GM18873 (cell line): Measurements from ENCODE around the gene AKAP14.
"Not testable (repeated sequence)": the region's sequence is repeated elsewhere in the genome, so short reads cannot be mapped to it uniquely, and the experiment has no call there.

Experiments used
- ATAC-seq: cut with Tn5 transposase; IDR thresholded peaks from one replicate; pipeline ENCODE4 v1.9.1; 2021; ENCODE audit warnings: mild to moderate bottlenecking, moderate library complexity, moderate number of reproducible peaks; ENCODE audit not compliant: unreplicated experiment, low FRiP score

AKAP14 gene

DNA sequence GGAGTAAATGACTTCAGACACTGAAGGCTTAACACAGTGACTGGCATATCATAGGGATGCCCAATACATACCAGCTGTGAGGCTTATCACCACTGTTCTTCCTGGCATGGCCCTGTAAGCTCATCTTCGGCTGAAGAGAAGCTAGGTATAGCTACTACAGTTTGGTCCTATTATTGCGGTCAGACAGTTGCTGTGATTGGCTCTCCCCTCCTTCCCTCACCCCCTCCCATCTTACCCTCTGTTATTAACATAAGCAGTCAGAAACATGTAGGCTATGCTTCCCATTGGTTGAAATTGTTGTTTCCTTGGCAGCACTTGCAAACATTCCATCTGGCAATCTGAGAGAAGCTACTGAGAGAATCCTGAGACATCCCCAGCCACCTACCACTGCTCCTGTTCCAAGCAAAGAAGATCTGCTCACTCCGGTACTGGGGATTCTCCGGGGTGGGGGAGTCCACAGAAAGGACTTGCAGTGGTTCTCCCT lies at the start of gene AKAP14:
TSS of gene AKAP14 (plus strand) at position 51 of the 484 bp plus-strand sequence. CDS start 7,331 bp downstream, outside the sequence.
- ATAC-seq: no peak

DNA sequence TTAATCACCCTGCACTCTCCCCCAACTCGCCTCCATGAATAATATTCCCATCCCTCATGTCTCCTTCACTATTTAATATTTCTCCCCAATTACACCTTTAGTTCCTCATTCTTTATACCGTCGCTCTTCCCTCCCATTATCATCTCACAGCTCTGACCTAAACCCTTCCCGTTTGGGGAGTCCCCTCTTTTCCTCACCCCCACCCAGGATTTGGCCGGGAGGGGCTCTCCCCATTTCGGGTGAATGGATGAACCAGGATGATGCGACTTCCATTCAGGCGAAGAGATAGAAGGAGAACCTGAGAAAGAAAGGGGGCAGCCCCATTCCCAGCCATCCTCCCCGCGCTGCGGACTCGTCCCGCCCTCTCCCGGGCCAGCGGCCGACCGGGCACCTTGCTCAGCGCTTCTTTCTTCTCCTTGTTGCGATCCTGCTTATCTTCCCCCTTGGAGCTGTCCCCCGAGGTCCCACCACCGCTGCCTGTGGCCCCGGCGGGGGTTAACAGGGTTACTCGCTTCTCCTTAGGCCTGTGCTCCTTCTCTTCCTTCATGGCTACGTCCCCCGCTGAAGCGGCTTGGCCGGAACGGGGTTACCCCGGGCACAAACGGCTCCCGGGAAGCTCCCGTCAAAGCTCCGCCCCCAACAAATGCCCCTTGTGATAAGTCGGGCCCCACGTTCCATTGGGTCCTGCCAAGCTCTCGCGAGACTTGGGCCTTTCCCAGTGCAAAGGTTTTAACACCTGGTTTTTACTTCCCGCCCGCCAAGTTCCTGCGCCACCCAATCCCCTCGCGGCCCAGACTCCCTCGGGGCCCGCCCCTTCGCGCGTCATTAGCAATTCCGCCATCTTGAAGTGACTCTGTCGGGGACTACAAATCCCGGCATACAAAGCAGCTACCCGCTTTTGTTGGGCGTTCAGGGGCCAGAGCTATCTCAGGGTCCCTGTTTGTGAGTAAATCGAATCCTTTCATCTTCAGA lies 43.0 kb upstream of the AKAP14 start, which contains the start of gene UPF3B:
TSS of gene UPF3B (minus strand) at position 582 of the 972 bp plus-strand sequence. CDS start at position 547, 35 bp downstream.
- peak; percentile 93 for ATAC-seq

DNA sequence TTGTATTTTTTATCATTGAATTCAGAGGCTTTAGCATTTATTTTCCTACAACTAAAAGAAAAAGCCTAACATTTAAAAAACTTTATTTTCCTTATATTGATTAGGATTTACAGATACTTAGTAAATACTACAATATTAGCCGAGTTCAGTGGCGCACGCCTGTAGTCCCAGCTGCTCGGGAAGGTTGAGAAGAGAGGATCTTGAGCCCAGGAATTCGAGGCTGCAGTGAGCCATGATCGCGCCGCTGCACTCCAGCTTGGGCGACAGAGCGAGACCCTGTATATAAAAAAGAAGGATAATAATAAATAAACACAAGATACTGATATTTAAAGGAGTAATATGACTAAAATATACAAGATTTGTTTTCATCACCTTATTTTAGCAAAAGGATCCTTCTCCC lies 42.2 kb upstream of the AKAP14 start:
- no peak for ATAC-seq

DNA sequence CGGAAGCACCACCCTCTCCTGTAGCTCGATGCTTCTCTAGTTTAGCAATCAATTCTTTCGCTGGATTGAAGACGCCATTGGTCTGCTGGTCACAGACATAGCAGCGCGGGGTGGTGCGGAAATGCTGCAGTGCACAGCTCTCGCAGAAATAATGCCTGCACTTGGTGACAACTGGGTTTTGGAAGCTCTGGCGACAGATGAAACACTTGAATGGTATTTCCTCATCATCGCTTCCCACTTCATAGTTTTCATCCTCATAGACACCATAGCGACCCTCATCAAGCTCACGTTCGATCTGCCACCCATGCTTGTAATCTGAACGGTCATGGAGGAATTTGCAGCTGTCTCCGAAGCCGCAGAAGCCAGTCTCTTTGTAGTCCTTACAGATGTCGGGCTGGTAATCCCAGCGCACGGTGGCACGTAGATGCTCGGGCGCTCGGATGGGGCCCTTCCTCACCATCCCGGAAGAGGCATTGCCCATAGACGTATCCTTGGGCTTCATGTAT lies 25.0 kb upstream of the AKAP14 start:
- ATAC-seq: peak; percentile 15

DNA sequence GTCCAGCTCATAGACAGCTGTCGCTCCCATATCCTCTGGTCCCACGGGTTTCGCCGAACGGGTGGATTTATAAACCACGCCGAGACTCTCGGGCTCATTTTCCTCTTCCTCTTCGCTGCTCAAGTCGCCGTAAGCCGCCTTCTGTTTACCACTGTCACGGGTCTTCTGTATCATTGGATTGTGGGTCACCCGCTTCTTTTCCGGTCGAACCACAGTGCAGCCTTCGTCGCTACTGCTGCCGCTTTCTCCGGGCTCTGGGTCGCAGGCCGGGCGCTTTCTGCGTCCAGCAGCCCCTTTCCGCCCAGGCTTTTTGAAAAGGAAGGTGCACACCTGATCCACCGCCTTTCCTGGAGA lies 24.5 kb upstream of the AKAP14 start:
- peak; percentile 30 for ATAC-seq

DNA sequence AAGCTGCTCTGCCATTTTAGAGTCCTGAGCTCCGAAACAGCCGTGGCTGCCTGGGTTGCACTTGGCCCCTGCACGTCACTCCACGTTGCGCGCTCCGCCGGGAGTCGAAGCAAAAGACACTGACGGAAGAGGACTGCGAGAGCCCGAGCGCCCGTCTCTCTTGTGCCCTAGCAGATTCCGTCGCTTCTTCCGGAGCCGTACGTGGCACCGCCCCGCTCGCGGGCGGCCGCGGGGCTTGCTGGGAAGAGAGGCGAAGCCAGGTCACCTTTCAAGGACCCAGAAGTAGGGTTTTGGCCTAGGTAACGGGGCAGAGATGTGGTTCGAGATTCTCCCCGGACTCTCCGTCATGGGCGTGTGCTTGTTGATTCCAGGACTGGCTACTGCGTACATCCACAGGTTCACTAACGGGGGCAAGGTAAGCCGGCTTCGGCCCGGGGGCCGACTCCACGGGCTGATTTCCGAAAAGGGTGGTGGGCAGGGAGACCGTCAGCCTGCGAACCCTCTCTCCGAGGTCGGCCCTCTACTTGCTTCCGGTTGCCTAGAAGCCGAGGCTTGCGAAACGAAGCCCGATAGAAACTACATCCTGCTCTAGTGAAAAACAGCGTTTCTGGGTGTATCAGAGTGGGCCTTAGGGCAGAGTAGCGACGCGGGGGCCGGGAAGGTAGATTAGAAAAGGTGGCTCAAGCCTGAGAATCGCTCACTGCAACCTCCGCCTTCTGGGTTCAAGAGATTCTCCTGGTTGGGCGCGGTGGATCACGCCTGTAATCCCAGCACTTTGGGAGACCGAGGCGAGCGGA lies 23.9 kb upstream of the AKAP14 start, which contains the start of the genes NDUFA1 and RNF113A:
TSS of gene NDUFA1 (plus strand) at position 234 of the 797 bp plus-strand sequence. CDS start at position 314, 80 bp downstream.
TSS of gene RNF113A (minus strand) at position 135 of the 797 bp plus-strand sequence. CDS start at position 15, 120 bp downstream.
- ATAC-seq: peak; percentile 81

DNA sequence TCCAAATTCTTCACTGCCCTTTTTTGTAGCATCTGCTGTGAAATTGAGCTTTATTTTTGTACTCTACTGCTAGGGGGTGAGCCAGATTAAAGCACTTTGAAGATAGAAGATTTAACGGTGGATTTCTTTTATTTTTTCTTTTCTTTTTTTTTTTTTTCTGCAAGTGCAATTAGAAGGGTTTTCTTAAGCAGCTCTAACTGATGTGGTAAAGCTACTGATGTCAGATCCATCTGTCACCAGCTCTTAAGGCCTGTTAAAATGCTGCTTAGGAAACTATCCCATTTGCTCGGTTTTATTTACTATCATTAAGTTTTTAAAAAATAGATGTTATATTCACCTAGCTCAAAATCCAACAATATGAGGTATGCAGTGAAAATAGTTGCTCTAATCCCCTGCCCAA lies 17.0 kb upstream of the AKAP14 start:
- ATAC-seq: no peak

DNA sequence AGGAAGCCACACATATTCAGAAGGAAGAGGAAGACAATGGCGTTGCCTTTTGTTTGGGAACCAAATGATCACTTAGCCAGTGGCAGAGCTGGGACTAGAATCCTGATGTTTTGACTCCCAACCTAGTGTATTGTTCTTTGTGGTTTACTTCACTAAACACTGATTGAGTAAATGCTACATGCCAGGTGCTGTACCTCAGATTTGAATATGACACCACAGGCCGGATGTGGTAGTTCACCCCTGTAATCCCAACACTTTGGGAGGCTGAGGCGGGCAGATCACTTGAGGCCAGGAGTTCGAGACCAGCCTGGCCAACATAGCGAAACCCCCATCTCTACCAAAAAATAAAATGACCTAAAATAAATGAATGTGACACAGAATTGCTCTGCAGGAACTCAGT lies 15.6 kb upstream of the AKAP14 start:
- ATAC-seq: no peak

DNA sequence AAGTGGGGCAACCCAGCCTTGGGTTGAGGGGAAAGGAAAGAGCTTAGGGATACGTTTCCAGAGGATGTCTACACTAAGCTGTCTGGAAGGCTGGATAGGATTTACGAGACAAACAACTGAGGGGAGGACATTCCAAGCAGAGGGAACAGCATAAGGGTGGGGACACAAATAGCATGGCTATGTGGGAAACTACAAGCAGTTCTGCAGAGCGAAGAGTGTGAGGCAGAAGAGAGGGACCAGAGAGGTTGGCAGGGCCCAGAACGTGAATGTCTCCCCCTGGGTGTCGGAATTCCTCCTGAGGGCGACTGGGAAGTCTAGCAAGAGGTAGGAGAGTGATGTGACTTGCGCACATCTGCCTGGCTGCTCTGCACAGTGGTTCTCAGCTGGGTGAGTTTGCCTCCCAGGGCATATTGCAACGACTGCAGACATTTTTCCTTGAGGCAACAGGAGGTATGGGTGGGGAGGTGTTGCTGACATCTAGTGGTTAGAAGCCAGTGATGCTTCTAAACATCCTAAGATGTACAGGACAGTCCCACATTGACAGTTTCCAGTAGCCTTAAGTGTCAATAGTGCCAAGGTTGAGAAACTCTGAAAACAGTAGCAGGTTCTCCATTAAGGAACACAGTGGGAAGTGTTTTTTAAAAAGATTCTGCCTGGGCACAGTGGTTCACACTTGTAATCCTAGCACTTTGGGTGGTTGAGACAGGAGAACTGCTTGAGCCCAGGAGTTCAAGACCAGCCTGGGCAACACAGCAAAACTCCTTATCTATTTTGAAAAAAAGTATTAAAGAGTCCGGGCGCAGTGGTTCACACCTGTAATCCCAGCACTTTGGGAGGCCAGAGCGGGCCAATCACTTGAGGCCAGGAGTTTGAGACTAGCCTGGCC lies 14.9 kb upstream of the AKAP14 start:
- ATAC-seq: peak; percentile 74

DNA sequence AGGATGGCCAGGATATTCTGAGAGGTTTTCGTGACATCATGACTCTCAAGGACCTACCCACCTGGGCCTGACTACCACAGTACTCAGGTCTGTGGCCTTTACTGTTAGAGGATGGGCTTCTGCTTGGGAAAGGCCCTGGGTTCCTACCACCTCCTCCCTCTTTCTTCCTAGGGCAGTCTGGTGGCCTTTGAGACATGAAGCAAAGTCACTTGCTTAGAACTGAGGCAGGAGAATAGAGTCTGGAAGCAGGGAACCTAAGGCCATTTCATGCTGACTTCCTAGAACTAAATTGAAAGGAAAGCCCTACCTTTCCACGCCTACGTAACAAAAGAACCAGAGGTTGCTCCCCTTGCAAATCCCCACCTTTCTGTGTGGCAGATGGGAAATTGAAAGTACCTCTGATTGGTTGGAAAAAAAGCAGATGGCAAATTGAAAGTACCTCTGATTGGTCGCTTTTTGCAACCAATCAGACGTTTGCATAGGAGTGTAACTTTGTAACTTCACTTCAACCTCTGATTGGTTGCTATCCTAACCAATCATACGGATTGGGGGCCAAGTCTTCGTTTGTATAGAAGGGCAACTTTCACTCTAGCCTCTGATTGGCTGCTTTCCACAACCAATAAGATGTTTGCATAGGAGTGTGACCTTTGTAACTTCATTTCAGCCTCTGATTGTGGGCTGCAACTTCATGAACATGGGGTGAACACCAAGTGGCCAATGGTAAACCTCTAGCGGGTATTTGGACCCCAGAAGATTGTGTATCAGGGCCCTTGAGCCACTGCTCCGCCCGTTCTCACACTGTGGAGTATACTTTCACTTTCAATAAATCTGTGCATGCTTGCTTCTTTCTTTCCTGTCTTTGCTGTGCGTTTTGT lies 9.9 kb upstream of the AKAP14 start:
- ATAC-seq: no peak

DNA sequence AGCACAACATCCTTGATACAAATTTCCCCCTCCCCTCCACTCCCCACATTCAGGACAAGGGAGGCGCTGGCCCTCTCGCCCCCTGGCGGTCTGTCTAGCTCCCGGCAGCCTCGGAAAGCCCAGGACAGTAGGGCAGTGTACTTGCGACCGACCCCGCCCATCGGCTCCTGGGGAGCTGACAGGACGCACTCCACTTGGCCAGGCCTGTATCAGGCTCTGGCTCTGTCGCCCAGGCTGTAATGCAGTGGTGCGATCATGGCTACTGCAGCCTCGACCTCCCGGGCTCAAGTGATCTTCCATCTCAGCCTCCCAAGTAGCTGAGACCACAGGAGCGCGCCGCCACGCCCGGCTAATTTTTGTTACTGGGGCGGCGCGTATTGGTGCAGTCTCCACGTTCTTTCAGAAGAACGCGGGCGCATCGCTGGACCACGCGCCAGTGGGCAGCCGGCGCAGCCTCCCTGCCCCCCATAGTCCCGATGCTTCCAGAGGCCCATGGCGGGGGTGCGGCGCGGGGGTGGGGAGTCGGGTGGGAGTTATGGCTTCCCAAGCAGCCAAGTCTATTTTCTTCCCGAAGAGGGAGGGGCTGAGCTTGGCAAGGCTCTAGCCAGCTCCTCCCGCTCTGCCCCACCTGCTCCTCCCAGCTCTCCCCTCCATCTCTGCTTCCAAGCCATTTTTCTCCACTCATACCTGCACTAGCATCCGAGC lies 7.8 kb upstream of the AKAP14 start:
- ATAC-seq: no peak

DNA sequence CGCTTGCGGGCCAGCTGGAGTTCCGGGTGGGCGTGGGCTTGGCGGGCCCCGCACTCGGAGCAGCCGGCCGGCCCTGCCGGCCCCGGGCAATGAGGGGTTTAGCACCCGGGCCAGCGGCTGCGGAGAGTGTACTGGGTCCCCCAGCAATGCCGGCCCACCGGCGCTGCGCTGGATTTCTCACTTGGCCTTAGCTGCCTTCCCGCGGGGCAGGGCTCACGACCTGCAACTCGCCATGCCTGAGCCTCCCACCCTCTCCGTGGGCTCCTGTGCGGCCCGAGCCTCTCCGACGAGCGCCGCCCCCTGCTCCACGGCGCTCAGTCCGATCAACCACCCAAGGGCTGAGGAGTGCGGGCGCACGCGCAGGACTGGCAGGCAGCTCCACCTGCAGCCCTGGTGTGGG lies 5.1 kb upstream of the AKAP14 start:
- not testable (repeated sequence) for ATAC-seq

DNA sequence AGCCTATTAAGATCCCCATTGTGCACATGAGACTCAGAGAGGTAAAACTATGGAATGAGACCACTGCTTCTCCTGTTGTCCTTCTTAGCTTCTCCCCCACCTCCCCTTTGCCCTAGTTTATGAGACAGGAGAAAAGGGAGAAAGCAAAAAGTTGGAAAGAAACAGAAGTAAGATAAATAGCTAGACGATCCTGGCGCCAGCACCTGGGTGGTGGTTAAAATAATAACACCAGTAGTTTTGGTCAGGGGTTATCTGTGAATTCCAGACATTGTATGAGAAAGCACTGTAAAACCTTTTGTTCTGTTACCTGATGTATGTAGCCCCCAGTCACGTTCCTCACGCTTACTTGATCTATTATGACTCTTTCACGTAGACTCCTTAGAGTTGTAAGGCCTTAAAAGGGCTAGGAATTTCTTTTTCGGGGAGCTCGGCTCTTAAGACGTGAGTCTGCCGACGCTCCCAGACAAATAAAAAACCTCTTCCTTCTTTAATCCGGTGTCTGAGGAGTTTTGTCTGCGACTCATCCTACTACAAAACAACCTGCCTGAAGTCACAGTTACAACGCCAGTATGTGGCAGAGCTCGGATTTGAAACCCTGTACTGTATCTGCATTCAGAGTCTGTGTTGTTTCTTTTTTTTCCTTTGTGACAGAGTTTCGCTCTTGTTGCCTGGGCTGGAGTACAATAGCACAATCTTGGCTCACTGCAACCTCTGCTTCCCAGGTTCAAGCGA lies 3.6 kb upstream of the AKAP14 start:
- ATAC-seq: not testable (repeated sequence)

DNA sequence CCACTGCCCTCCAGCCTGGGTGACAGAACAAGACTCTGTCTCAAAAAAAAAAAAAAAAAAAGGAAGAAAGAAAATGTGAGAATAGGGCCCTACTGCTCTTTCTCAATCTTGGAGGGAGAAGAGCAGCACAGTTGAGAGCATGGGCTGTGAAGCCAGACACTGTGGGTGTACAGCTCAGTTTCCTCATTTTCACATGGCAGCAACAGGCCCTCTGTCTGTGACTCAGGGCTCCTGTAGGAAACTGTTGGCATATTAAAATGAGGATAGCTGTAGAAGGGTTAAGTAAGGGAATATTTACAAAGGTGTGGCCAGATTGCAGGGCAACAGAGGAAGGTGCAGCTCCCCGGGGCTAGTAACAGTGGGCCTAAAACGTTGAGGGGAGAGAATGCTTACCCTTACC lies 3.4 kb downstream of the AKAP14 start:
- no peak for ATAC-seq

DNA sequence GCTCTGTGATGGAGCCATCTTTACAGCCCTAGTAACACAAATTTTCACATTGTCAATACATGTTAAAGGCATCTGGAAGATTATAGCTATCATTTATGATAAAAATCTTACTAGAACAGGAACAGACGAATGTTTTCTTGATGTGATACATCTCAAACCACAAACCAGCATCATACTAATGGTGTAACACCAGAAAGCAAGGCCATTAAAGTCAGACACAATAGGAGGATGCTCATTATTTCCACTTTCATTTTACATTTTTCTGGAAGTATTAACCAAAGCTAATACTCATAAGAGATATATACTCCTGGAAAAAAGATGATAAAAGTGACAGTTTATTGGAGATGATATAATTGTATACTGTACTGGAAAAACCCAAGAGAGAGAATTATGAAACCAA lies 5.3 kb downstream of the AKAP14 start:
- no peak for ATAC-seq

DNA sequence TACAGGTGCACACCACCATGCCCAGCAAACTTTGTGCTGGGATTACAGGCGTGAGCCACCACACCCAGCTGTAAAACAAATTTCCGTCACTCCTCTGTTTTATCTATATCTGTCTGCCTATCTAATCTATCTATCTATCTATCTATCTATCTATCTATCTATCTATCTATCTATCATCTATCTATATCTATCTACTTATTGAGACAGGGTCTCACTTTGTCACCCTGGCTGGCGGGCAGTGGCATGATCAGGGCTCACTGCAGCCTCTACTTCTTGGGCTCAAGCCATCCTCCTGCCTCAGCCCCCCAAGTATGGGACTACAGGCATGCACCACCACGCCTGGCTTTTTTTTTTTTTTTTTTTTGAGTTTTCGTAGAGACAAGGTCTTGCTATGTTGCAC lies 20.6 kb downstream of the AKAP14 start:
- ATAC-seq: no peak

DNA sequence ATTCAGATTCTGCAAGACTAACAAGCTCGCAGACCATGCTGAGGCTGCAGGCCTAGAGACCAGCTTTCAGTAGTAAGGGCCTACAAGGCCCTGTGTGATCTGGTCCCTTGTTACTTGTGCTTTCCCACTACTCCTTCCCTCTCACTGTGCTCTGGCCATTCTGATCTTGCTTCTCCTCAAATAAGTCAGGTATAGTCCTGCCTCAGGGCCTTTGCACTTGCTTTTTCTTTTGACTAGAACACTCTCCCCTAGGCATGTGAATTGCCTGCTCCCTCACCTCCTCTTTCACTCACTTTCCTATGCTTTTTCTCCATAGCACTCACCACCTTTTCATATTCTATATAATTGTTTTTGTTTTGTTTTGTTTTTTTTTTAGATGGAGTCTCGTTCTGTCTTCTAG lies 22.2 kb downstream of the AKAP14 start:
- no peak for ATAC-seq
